Endothelial cell of umbilical vein (primary cell): Measurements from ENCODE around the gene SLC8A1. TPM values are rescaled to one million over a fixed set of nuclear protein-coding genes. Genes with fewer than 3 reads are reported as not detected.
A peak's percentile ranks its signal among the peaks of the same experiment; 100 is the strongest.

Experiments used
- BruUV-seq: library from RNA; stranded (reverse); fragments of 400-500 nt; replicated peaks from 2 replicates; lab custom pipeline; 2021; lab: Mats Ljungman, UMichigan
- CTCF ChIA-PET: fragments of 300-600, 350-600 bp; sonication (Branson Sonifier 250); formaldehyde crosslinking; loops from one replicate; lab custom pipeline; 2021; ENCODE audit warnings: antibody characterized with exemption, inconsistent platforms; lab: Charles Lee
- POLR2A ChIA-PET: fragments of 300-600, 350-600 bp; sonication (Branson Sonifier 250); formaldehyde crosslinking; loops from one replicate; lab custom pipeline; 2021; ENCODE audit warnings: antibody characterized with exemption, inconsistent platforms; lab: Charles Lee
- DNase-seq: peaks from one replicate; pipeline ENCODE4 v3.0.0-alpha.2; 2011; ENCODE audit warnings: low read depth, low spot score
- FAIRE-seq: peaks from 2 replicates; lab custom pipeline; 2011; peaks lifted over from hg19 to GRCh38; lab: Jason Lieb, UNC
- H2AFZ ChIP-seq: 2 replicates; pipeline ENCODE4 v1.6.0; 2012; ENCODE audit warnings: low read depth, low read length, control low read depth, inconsistent platforms
- H3K27ac ChIP-seq: 2 replicates; pipeline ENCODE4 v1.5.1; 2011; ENCODE audit warnings: low read depth, mild to moderate bottlenecking, control low read depth, low read length, moderate library complexity; ENCODE audit not compliant: insufficient read depth
- H3K27me3 ChIP-seq, 2 experiments: 2 replicates each; pipeline versions ENCODE4 v1.6.0 to v1.6.1; 2011; ENCODE audit warnings: low read length in 2 of 2, mixed read lengths in 1 of 2; ENCODE audit not compliant: control insufficient read depth in 2 of 2, insufficient read depth in 2 of 2
- H3K36me3 ChIP-seq, 2 experiments: 2 replicates in 1 of 2; 3 replicates in 1 of 2; pipeline ENCODE4 v1.5.1; 2011; ENCODE audit warnings: low read length in 2 of 2, mild to moderate bottlenecking in 1 of 2, moderate library complexity in 1 of 2; ENCODE audit not compliant: control insufficient read depth in 2 of 2, insufficient read depth in 2 of 2; ENCODE audit errors: extremely low read depth in 1 of 2
- H3K4me1 ChIP-seq: 3 replicates; pipeline ENCODE4 v1.5.1; 2011; ENCODE audit warnings: mild to moderate bottlenecking, low read length; ENCODE audit not compliant: control insufficient read depth, insufficient read depth; ENCODE audit errors: extremely low read depth
- H3K4me2 ChIP-seq: 2 replicates; pipeline ENCODE4 v1.6.1; 2011; ENCODE audit warnings: low read length, control low read depth, mixed read lengths; ENCODE audit not compliant: insufficient read depth
- H3K4me3 ChIP-seq, 3 experiments: fragments of 200-600 bp in 1 of 3; sonication (generic), shearing (Covaris generic) in 1 of 3; replicated peaks in 1 of 3; 2 replicates each; pipeline ENCODE4 v1.5.1; 2011 to 2016; ENCODE audit warnings: control low read depth in 3 of 3, low read length in 3 of 3, mild to moderate bottlenecking in 2 of 3, inconsistent platforms in 1 of 3, low read depth in 1 of 3, moderate library complexity in 1 of 3; ENCODE audit not compliant: insufficient read depth in 1 of 3
- H3K79me2 ChIP-seq: 2 replicates; pipeline ENCODE4 v1.6.0; 2012; ENCODE audit warnings: low read length, inconsistent platforms; ENCODE audit not compliant: control insufficient read depth, insufficient read depth
- H3K9ac ChIP-seq: replicated peaks from 2 replicates; pipeline ENCODE3; 2011; ENCODE audit warnings: low read length, control low read depth; ENCODE audit not compliant: insufficient read depth; ENCODE audit errors: extremely low read depth
- H3K9me1 ChIP-seq: replicated peaks from 3 replicates; pipeline ENCODE4 v1.6.0; 2011; ENCODE audit warnings: mild to moderate bottlenecking, low read length; ENCODE audit not compliant: control insufficient read depth, insufficient read depth; ENCODE audit errors: extremely low read depth
- H3K9me3 ChIP-seq: replicated peaks from 2 replicates; pipeline ENCODE4 v1.5.1; 2012; ENCODE audit warnings: low read length, inconsistent platforms; ENCODE audit not compliant: control insufficient read depth, insufficient read depth
- H4K20me1 ChIP-seq: replicated peaks from 2 replicates; pipeline ENCODE3; 2011; ENCODE audit warnings: mild to moderate bottlenecking, low read length; ENCODE audit not compliant: control insufficient read depth, insufficient read depth; ENCODE audit errors: extremely low read depth
- EZH2 ChIP-seq: IDR thresholded peaks from 2 replicates; pipeline ENCODE4 v1.6.1; 2012; ENCODE audit warnings: borderline replicate concordance, low read depth, mild to moderate bottlenecking, moderate library complexity, low read length, inconsistent platforms; ENCODE audit not compliant: severe bottlenecking
- FOS ChIP-seq: IDR thresholded peaks from 2 replicates; pipeline ENCODE4 v1.6.1; 2011; ENCODE audit warnings: mild to moderate bottlenecking, low read length, moderate library complexity, borderline replicate concordance; ENCODE audit not compliant: insufficient read depth
- GATA2 ChIP-seq: IDR thresholded peaks from 2 replicates; pipeline ENCODE4 v1.7.0; 2011; ENCODE audit warnings: low read depth, mild to moderate bottlenecking, moderate library complexity, mixed read lengths, low read length; ENCODE audit not compliant: insufficient read length, insufficient read depth
- JUN ChIP-seq: IDR thresholded peaks from 2 replicates; pipeline ENCODE4 v1.6.1; 2011; ENCODE audit warnings: borderline replicate concordance, low read depth; ENCODE audit not compliant: insufficient read length, insufficient read depth
- MYC ChIP-seq: IDR thresholded peaks from one replicate; pipeline ENCODE4 v1.6.1; 2011; ENCODE audit warnings: mild to moderate bottlenecking, low read depth, low read length
- POLR2A ChIP-seq: IDR thresholded peaks from 2 replicates; pipeline ENCODE4 v1.6.1; 2012; ENCODE audit warnings: low read depth, mild to moderate bottlenecking, control low read depth, low read length
- POLR2AphosphoS5 ChIP-seq: IDR thresholded peaks from 2 replicates; pipeline ENCODE4 v1.6.1; 2012; ENCODE audit warnings: low read depth, mild to moderate bottlenecking, control low read depth, low read length, moderate library complexity; ENCODE audit not compliant: insufficient read depth
- dilution Hi-C: fragments of 300-500 bp; cut with MboI; formaldehyde crosslinking; loops from one replicate; pipeline ENCODE4 v1.15.0; 2019; ENCODE audit warnings: low sequenced_read_pairs; ENCODE audit not compliant: extremely low pct_ligation_motif_present
- intact Hi-C: fragments of 100-400 bp; cut with micrococcal nuclease; formaldehyde crosslinking; loops from one replicate; pipeline ENCODE4 v1.10.0; 2022
- polyA plus RNA-seq, 4 experiments: library from polyadenylated mRNA; depleted of rRNA in 3 of 4; stranded (reverse) in 3 of 4; unstranded in 1 of 4; fragments of >200 nt; gene quantifications; 2 replicates each; pipeline versions ENCODE4 v1.2.1 to v1.2.3, GENCODE V29; 2011 to 2012; ENCODE audit warnings: missing spikeins in 1 of 4
- total RNA-seq: library from RNA; stranded (reverse); gene quantifications from 2 replicates; pipeline ENCODE4 v1.2.3, GENCODE V29; 2021
- TF ChIP-seq, protein P1 (sequence below), 2 donors: IDR thresholded peaks; 1 replicate in 1 of 2; 2 replicates in 1 of 2; pipeline ENCODE4 v1.5.1; 2011; ENCODE audit warnings: low read length in 2 of 2, mild to moderate bottlenecking in 2 of 2, moderate library complexity in 2 of 2, control low read depth in 1 of 2, inconsistent platforms in 1 of 2, low read depth in 1 of 2; ENCODE audit not compliant: insufficient read depth in 1 of 2; ENCODE audit errors: extremely low read depth in 1 of 2
- TF ChIP-seq, protein P2 (sequence below): IDR thresholded peaks from 2 replicates; pipeline ENCODE4 v1.6.1; 2011; ENCODE audit not compliant: insufficient read depth, insufficient read length

The SLC8A1 gene
- total and polyA plus RNA-seq, 2 donors (not counting 3 experiments of a cell fraction or from before 2014, with no cell fraction given): 0.19 to 1.8 TPM

DNA sequence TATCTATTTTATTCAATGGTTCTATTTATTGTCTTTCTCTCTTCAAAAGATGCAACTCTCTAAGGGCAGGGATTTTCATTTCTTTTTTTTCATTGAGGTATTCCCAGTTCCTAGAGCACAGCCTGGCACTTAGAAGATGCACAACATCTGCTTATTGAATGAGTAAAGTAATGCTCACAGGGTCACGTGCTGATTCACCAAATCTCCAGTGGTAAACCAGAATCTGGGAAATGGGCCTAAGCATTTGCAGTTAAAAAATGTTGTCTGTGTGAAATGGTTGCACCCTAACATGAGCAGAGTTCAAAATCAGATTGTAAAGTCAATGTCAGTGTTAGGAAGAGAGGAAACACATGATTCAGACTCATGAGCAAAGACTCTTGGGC is 15.8 kb downstream of the SLC8A1 start:
- Histone ChIP-seq H3K27ac (peak overlapping the region; percentile 91), H3K4me2 (no peak overlapping the region), H3K36me3 (no peaks in the 10 kb centered on the region), H3K9ac (no peak overlapping the region), H3K4me3 (no peak overlapping the region), H3K27me3 (no peaks in the 10 kb centered on the region), H4K20me1 (no peaks in the 10 kb centered on the region), H3K9me3 (no peaks in the 10 kb centered on the region), H2AFZ (no peak overlapping the region), H3K9me1 (no peaks in the 10 kb centered on the region), H3K79me2 (no peaks in the 10 kb centered on the region), H3K4me1 (peaks cover 31% of the 10 kb centered on the region)
- POLR2A ChIA-PET: no interaction called here
- DNase-seq: no peak
- FAIRE-seq: no peak
- TF ChIP-seq MYC: no peak
- TF ChIP-seq POLR2AphosphoS5: no peak
- TF ChIP-seq, protein P1, sequence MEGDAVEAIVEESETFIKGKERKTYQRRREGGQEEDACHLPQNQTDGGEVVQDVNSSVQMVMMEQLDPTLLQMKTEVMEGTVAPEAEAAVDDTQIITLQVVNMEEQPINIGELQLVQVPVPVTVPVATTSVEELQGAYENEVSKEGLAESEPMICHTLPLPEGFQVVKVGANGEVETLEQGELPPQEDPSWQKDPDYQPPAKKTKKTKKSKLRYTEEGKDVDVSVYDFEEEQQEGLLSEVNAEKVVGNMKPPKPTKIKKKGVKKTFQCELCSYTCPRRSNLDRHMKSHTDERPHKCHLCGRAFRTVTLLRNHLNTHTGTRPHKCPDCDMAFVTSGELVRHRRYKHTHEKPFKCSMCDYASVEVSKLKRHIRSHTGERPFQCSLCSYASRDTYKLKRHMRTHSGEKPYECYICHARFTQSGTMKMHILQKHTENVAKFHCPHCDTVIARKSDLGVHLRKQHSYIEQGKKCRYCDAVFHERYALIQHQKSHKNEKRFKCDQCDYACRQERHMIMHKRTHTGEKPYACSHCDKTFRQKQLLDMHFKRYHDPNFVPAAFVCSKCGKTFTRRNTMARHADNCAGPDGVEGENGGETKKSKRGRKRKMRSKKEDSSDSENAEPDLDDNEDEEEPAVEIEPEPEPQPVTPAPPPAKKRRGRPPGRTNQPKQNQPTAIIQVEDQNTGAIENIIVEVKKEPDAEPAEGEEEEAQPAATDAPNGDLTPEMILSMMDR (IDR thresholded peaks at IDR 0.05; ENCODE audit: extremely low read depth in 1 of 2, insufficient read depth in 1 of 2, low read depth in 1 of 2, low read length in 2 of 2): no peak
- TF ChIP-seq POLR2A: no peak
- no peak for TF ChIP-seq EZH2
- no peak for TF ChIP-seq FOS
- TF ChIP-seq, protein P2, sequence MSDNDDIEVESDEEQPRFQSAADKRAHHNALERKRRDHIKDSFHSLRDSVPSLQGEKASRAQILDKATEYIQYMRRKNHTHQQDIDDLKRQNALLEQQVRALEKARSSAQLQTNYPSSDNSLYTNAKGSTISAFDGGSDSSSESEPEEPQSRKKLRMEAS: no peak
- no peak for TF ChIP-seq GATA2
- TF ChIP-seq JUN: no peak
- dilution Hi-C loops (no loop called here), intact Hi-C loops (no loop called here)
- CTCF ChIA-PET: interaction anchor here (1.7 to 5.8 kb wide), 2 partner anchors 14 to 522 kb away, joined by 7 to 59 read pairs; partner anchors contain the start of gene SLC8A1
- no TSS peak for BruUV-seq
